NCI-H128 (cell line): ENCODE data around the gene S100A10.

Experiments used
- DNase-seq: peaks from one replicate; lab custom pipeline; 2025; ENCODE audit not compliant: unreplicated experiment; lab: John Stamatoyannopoulos, UW

S100A10 gene

DNA sequence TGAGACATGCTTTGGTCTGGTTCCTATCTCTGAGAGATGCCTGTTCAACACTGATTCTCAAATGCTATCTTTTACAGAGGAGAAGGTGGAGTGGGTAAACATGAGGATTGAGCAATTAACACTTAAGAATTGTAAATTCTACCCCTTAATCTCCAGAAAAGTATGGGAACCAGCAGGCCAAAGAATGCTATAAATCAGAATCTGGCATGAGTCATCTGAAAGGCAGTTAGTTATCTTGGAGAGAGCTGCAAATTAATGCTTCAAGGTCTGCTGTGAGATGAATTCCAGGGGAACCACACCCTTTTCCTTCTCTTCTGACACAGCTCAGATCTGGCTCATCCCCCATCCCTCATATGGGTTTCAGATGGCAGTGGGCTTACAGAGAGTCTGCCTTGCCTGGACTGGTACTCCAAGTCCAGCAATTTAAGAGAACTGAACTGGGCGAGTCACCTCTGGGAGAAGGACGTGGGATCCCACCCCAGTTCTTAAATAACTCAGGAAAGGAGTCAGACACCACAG, 5.2 kb downstream of the S100A10 start:
- no peak for DNase-seq

DNA sequence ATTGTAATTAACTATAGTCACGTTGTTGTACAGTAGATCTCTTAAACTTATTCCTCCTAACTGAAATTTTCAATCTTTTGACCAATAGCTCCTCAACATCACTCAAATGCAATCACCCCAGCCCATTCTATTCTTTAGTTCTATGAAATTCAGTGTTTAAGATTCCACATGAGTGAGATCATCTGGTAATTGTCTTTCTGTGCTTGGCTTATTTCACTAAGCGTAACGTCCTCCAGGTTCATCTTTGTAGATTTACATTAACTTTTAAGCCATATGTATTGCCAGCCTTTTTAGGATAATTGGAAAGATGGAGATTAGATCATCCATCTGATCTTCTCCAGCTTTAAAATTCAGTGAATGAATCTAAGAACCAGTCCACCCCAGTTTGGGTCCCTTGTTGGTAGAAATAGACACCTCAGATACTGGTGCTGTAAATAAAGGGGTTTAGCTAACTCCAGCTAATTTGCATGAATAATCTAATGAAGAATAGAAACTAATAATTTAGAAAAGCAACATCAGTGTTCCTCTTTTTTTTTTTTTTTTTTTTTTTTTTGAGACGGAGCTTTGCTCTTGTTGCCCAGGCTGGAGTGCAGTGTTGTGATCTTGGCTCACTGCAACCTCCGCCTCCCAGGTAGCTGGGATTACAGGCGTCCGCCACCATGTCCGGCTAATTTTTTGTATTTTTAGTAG, 7.0 kb downstream of the S100A10 start:
- DNase-seq, result no peak

DNA sequence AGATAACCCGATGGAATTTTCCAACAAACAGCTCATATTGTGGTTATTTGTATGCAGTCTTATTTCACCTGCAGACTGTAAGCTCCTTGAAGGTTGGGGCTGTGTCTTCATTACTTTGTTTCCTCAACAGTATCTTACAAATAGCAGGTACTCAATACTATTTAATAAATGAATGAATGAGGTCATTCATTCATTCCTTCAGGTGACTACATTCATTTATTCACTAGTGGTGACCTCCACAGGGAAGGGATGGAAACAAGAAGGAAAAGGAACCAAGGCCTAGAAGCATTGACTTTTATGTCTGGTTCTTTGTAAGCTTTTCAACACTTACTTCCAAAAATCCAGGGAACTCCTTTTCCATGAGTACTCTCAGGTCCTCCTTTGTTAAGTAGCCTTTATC, 7.9 kb downstream of the S100A10 start:
- DNase-seq, result no peak

DNA sequence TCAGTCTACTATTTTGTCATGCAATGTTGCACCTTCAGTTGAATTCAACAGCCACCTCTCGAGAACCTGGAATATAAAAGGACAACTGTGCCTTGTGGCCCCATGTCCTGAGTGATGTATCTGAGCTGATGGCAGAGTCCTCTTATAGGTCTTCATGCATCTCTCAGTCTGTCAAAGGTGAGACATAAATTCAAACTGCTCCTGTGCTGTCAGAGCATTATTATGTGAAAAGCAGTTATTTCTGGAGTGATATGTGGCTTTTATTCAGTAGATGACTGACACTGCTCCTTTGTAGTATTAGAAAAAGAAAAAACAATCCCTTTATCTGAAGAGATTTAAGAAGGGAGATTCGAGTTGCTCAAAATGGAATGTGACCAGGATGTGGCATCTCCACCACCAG, 8.4 kb downstream of the S100A10 start:
- no peak for DNase-seq

DNA sequence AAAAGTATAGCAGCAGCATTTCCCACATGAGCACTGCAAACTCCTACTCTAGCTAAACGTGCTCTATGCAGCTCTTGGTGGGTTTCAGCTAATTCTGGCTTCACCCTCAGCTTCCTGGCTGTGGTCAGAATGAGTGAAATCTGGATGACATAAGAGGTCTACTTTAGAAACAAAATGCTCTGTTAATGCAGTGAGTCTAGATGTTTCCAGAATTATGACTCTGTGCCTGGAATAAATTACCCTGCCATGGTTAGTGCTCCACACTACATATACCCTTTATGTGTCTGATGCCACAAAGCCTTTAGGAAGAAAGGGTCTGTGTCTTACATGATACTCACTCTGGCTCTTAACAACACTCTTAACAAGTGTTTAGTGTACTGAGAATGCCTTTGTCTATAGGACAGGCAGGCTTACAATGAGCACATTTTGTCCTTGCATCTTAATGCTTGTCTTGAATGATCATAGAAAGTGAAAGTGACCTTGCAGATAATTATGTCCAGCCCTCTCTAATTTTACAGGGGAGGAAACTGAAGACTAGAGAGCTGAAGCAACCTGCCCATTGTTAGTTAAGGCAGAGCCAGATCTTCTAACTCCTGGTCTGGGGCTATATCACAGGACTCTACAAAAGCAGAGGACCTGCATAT, 9.2 kb downstream of the S100A10 start:
- no peak for DNase-seq

DNA sequence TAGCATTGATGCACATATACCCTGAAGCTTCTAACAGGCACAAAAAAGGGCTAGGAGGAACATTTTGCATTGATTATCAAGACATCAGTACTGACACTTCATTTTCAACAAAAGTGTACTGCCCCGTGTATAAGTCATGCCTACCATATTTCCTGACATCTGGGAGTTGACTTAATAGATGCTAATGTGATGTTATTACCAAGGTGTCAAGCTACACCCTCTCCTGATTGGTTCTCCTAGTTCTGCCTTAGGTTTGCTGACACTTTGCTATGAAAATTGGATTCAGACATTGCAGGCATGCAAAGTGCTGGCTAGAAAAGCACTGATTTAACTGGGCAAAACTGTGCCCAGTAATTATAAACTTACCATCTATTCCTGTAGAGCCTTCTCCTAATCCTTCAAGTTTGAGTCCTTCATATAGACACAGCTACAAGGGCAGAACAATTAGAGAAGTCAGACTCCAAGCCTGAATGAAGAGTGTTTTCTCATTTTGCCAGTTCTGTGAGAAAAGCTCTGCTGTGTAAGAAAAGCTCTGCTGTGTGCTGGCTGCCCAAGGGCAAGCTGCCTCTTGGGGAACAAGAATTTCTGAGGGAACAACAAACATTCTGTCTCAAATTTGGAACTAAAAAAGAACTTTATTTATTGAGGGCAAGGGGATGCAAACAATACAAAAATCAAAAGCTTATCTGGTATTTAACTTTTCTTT, 11.2 kb downstream of the S100A10 start:
- DNase-seq, result no peak

DNA sequence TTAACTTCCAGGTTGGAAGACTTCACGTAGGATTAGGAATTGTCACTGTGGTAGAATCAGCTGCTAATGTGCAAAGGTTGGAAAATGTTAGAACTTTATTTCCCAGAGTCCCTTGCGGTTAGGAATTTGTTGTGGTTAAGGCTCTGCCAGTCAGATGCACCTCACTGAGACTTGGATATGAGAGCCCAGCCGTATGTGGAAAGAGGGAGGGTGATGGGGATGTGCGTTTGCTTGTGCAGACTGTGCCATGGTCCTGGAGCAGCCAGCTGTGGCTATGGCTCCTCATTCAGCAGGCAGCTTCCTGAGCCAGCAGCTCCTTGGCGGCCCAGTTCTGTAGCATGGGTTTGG, 12.5 kb downstream of the S100A10 start:
- no peak for DNase-seq

DNA sequence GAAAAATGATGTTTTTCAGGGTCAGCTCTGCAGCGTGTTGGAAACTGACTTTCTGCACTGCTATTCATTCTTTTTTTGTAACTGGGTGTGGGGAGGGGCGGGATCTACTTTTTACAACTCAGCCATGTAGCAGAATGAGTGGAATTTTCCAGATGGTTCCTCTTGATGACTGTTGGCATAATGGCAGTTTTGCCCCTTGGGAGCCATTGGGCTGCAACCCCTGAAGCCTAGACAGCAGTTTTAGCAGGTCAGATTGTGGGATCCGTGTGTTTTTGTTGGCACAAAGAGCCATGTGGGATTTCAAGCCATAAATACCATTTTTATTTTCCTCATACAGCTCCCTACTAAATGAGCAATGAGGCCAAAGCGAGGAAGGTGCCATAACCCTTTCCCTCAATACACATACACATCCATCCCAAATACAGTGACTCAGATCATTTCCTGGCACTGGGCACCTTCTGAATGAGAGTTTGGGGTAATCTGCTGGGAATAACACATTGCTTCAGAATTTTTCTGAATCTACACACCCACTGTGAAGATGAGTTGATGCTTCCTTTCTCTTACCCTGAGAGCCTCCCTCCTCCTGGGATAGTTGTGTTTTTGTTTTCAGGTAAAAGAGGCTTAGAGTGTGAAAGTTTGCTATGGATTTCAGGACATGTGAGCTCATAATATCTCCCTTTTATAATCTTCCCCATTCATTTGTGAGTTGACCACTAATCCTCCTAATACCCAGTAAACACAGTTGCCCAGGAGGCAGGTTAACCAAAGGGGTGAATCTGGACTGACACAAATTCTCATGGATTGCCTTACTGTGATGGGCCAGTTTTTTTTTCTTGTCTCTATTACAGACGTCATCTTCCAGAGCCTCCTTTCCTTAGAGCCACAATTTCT, 13.1 kb downstream of the S100A10 start:
- no peak for DNase-seq

DNA sequence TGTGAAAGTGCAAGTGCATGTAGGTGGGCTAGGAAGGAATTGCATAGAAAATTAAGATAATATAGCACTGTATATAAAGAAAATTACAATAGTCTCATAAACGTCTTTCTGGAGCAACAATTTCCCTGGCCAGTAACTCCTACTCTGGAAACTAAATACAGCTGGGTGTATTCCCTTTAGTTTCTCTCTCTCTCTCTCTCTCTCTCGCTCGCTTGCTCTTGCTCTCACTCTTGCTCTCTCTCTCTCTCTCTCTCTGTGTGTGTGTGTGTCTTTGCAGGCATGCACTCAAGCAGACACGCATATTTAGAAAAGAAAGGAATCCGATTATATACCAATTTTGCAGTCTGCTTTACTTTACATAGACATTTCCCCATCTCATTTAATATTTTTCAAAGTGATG, 14.7 kb downstream of the S100A10 start:
- no peak for DNase-seq

DNA sequence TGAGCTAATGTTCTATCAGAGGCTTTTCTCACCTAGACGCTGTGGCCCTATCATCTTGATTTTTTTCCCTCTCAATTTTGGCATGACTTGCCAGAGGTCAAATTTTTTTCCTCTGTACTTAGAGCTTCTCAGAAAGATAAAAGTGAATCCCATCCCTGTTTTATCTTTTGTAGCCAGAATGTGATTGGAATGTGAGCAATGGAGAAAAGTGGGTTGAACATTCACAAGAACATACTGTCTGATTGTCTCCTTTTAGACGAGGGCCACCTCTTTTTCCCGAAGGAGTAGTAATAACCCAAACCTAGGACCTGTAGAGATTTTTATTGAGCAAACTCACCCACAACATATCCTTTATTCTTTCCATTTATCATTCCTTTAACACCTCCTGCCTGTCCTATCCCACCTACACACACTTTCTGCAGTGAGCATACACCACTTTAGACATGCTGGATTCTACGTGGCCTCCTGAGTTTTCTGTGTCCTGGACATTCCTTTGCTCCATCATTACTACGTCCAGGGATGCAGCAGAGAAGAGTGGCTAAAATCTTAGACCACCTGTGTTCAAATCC, 15.9 kb downstream of the S100A10 start:
- no peak for DNase-seq

DNA sequence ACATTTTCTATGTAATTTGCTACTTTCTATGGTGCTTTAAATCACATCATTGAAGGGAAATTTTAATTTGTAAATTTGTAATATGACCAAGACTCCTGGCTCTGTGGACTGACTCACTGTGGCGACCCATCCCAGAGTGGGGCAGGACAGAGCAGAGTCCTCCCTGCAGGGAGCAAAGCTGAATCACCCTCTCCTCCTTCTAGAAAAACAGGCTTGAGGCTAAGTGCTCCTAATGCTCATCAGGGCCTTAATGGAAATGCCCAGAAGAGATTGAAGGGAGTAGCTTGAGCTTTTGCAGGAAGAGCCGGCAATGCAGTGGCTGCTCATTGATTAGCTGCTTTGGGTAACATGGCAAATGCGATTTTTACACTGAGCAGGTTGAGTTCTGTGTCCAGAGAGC, 16.8 kb downstream of the S100A10 start:
- no peak for DNase-seq

DNA sequence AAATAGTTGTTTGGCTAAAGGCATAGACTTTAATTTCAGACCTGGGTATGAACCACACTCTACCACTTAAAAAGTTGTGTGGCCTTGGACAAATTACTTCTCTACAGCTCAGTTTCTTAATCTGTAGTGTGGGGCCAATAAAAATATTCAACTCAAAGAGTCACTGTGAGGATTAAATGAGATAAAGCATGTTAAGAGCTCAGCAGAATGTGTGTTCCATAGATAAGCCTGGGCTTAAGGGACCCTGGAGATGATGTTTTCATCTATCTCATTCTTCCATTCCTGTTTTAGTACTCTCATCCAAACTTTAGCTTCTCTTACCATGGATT, 17.7 kb downstream of the S100A10 start:
- DNase-seq, result no peak

DNA sequence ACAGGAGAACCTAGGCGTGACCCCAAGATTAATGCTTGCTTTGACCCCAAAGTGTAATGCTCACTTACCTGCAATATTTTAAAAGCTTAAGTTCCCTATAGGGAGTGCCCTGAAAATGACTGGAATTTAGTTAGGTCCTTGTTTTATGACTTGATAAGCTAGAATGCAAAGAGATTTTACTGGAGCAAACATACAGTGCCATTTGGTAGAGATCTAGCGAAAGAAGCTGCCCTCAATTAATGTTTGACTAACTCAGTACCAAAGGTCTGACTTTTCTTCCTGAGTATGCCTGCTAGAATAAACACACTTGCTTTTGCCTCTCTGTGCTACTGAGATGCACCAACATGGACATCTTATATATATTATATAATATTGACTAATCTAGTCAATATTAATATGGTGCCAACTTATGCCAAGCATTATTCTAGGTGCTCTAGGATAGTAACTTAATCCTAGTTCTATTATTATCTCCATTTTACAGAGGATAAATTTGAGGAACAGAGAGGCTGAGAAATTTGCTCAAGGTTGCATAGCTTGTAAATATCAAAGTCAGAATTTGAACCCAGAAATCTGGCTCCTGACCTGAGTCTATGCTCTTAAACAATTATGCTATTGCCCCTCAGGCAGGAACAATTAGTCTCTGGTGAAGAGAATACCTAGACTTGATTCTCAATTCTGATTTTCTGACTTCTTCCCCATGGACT, 18.2 kb downstream of the S100A10 start:
- no peak for DNase-seq

DNA sequence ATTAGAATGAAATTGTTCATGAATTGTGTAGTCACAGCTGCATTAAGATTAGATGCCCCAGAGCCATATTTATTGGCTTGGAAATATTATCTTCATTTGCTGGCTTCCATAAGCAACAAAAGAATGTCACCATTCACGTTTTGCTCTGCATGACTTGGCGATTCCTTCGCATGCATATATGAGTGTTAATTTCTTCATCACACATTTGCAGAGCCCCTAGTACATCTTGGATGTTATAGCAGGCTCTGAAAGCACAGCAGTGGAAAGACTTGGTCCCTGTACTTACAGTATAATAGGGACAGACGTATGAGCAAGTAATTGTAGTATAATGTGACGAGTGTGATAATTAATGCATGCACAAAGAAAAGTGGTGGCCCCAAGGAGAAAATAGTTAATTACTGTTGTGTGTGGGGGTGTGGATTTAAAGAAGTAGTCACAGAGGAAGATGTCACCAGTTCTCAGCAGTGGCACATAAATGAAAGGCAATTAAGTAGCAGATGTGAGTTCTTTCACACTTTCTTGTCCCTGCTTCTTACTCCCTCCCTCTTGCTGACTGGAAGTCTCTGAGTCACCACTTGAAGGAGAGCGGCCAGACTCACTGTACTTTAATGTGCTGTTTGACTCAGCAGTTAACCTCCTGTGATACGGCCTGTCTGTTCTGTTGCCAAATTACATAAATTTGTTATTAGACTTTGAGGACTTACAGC, 21.0 kb downstream of the S100A10 start:
- no peak for DNase-seq

DNA sequence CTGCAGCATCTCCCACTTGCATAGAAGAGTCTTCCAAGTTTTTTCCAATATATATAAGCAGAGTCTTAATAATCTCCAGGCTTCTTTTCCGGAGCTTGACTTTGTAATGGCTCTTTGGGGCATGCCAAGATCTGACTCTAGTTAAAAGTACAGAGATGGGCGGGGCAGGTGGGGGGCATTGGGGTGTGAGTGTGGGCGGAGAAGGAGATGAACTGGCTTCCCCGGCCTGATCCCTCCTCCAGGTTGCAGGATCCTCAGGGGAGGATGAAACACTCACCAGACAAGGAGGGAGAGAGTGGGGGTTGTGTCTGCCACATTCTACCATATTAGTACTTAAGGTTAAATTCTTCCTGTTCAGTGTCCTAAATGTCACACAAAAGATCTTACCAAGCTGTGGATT, 23.0 kb downstream of the S100A10 start:
- no peak for DNase-seq

DNA sequence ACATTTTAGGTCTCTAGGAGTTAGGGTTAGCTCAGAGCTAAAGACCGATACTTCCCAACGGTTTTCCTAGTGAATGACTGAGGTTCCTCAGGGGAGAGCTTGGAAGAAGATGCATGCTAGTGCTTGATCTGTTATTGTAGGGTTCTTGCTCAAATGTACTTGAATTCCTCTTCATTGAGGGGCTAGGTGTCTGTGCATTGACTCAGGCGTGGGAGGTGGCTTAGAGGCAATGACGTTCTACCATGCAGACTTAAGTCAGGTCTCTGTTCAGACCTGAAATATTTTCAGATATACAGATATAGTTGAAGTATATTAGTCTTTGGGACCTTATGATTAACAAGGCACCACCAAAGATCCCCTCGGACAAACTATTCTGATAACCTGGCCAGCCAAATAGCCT, 23.5 kb downstream of the S100A10 start:
- DNase-seq, result no peak

DNA sequence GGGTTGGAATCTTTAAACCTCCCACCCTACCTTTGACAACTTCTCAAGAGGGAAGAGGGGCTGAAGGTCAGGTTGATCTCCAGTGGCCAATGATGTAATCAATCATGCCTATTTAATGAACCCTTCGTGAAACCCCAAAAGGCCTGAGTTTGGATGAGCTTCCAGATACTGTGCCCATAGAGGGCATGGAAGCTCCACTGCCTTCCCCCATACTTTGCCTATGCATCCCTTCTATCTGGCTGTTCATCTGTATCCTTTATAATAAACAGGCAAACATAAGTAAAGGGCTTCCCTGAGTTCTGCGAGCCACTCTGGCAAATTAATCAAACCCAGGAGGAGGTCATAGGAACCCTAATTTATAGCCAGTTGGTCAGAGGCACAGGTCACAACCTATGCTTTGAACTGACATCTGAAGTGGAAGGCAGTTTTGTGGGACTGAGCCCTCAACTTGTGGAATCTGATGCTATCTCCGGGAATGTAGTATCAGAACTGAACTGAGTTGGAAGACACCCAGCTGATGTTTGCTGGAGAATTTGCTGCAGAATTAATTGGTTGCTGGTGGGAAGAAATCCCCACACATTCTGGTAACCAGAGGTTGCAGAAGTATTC, 24.8 kb downstream of the S100A10 start:
- DNase-seq, result no peak

DNA sequence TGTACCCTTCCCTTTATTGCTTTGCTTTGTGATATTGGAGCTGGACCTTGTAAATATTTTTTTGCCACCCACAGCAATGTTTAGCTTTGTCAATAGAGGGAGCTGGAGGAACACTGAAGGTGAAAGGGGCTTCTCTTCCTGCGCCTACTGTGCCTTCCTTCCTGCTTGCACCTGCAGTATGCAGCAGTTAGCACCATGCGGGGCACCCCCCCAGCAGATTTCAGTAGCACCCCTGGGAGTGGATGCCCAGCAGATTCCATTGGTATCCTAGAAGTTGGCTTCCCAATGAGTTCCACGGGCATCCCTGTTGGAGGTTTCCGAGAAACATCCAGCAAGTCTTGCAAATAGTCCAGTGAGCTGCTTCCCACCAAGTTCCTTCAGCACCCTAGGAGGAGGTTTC, 25.6 kb downstream of the S100A10 start:
- DNase-seq, result no peak

DNA sequence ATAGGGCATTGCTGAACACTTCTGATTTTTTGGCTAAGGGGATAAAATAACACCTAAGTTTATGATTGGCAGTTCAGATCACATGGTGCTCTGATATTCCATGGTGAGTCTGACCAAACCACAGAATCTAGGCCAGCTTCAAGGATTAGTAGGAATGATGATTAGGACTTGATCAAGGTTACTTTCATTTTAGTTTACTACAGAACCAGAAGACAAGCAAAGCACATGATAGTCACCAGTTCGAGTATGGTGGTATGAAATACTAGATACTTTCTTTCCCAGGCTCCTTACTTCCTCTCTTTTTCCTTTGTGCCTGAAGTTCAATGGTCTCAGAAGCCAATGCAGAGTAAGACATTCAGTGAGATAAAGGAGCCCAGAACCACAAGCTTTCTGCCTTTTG, 26.6 kb downstream of the S100A10 start:
- DNase-seq, result no peak

DNA sequence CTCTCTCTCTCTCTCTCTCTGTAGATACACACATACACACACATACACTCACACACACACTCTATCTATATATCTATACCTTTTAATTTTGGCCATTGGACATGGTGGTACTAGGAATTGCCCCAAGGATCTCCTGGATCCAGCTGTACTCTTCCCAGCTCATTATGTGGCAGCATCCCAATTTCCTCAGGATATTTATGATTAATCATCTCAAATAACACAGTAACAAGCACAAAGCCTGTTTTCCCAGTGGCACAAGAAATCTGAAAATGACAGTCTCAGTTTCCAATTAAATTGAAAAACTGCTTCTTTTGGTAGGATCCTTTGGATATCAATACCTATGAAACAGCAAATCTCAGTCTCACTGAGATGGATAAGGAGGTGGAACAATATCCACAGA, 27.6 kb downstream of the S100A10 start:
- DNase-seq, result no peak
